Cardiac muscle cell (in vitro differentiated cells and primary cell): ENCODE results near the gene MAFF. TPM values are rescaled to one million over a fixed set of nuclear protein-coding genes. Genes with fewer than 3 reads are reported as not detected.
A peak's percentile ranks its signal among the peaks of the same experiment; 100 is the strongest.

Experiments used
- DNase-seq, 2 donors: peaks; one replicate each; pipeline versions ENCODE4 v3.0.0 to v3.0.0-alpha.2; 2010 to 2017; ENCODE audit warnings: low read depth in 1 of 2, low spot score in 1 of 2
- H3K27ac ChIP-seq: fragments of 200-600 bp; sonication (generic); 2 replicates; pipeline ENCODE4 v1.5.1; 2016
- H3K27me3 ChIP-seq: fragments of 200-600 bp; sonication (generic); 2 replicates; pipeline ENCODE4 v1.6.0; 2016; ENCODE audit warnings: control low read depth
- H3K36me3 ChIP-seq: fragments of 200-600 bp; sonication (generic); 2 replicates; pipeline ENCODE4 v1.5.1; 2016; ENCODE audit warnings: control low read depth
- H3K4me1 ChIP-seq: fragments of 200-600 bp; sonication (generic); 2 replicates; pipeline ENCODE4 v1.8.1; 2017; ENCODE audit warnings: low read depth, mild to moderate bottlenecking, mixed run types
- H3K4me3 ChIP-seq: fragments of 200-600 bp; sonication (generic); 2 replicates; pipeline ENCODE4 v1.5.1; 2016; ENCODE audit warnings: mild to moderate bottlenecking
- H3K9me3 ChIP-seq: fragments of 200-600 bp; sonication (generic); 2 replicates; pipeline ENCODE4 v1.5.1; 2017; ENCODE audit warnings: low read depth, mild to moderate bottlenecking, control low read depth
- polyA plus RNA-seq: library from polyadenylated mRNA; unstranded; fragments of >200 nt; fragmentation: Nextera tagmentation; extraction: Ambion mirVana; gene quantifications from 2 replicates; pipeline ENCODE4 v1.2.1, GENCODE V29; 2016
- total RNA-seq: library from RNA; depleted of rRNA; stranded (reverse); fragments of >200 nt; gene quantifications from 2 replicates; pipeline ENCODE4 v1.2.3, GENCODE V29; 2016
- TF ChIP-seq, protein P1 (sequence below): IDR thresholded peaks from 2 replicates; pipeline ENCODE4 v1.5.1; 2012; ENCODE audit warnings: low read depth, mild to moderate bottlenecking, low read length

MAFF gene
- total and polyA plus RNA-seq, 2 experiments from 2014 or later: 4.1 to 4.3 TPM

DNA sequence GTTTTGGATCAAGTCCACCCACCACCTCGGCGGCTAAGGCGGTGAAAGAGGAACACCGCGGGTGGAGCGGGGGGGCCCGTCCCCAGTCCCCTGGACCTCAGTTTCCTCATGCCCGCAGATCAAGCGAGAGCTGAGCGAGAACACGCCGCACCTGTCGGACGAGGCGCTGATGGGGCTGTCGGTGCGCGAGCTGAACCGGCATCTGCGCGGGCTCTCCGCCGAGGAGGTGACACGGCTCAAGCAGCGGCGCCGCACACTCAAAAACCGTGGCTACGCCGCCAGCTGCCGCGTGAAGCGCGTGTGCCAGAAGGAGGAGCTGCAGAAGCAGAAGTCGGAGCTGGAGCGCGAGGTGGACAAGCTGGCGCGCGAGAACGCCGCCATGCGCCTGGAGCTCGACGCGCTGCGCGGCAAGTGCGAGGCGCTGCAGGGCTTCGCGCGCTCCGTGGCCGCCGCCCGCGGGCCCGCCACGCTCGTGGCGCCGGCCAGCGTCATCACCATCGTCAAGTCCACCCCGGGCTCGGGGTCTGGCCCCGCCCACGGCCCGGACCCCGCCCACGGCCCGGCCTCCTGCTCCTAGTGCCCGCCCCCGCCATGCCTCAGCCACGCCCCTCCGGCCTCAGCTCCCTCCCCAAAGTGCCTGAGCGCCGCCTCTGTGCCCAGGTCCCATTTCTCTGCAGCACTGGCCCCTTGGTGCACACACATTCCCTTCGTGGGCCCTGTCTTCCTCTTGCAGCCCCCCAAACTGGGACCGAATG lies 12.7 kb downstream of the MAFF start:
- no peaks in the 10 kb centered on the region for H3K36me3 ChIP-seq
- H3K9me3 ChIP-seq: no peaks in the 10 kb centered on the region
- peak; percentile 82 to 83 for DNase-seq
- H3K27me3 ChIP-seq: peaks cover 14% of the 10 kb centered on the region
- H3K4me3 ChIP-seq: peak overlapping the region; percentile 34
- TF ChIP-seq, protein P1, sequence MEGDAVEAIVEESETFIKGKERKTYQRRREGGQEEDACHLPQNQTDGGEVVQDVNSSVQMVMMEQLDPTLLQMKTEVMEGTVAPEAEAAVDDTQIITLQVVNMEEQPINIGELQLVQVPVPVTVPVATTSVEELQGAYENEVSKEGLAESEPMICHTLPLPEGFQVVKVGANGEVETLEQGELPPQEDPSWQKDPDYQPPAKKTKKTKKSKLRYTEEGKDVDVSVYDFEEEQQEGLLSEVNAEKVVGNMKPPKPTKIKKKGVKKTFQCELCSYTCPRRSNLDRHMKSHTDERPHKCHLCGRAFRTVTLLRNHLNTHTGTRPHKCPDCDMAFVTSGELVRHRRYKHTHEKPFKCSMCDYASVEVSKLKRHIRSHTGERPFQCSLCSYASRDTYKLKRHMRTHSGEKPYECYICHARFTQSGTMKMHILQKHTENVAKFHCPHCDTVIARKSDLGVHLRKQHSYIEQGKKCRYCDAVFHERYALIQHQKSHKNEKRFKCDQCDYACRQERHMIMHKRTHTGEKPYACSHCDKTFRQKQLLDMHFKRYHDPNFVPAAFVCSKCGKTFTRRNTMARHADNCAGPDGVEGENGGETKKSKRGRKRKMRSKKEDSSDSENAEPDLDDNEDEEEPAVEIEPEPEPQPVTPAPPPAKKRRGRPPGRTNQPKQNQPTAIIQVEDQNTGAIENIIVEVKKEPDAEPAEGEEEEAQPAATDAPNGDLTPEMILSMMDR: peak; percentile 9
- peaks cover 10% of the 10 kb centered on the region for H3K4me1 ChIP-seq
- H3K27ac ChIP-seq: no peak overlapping the region

DNA sequence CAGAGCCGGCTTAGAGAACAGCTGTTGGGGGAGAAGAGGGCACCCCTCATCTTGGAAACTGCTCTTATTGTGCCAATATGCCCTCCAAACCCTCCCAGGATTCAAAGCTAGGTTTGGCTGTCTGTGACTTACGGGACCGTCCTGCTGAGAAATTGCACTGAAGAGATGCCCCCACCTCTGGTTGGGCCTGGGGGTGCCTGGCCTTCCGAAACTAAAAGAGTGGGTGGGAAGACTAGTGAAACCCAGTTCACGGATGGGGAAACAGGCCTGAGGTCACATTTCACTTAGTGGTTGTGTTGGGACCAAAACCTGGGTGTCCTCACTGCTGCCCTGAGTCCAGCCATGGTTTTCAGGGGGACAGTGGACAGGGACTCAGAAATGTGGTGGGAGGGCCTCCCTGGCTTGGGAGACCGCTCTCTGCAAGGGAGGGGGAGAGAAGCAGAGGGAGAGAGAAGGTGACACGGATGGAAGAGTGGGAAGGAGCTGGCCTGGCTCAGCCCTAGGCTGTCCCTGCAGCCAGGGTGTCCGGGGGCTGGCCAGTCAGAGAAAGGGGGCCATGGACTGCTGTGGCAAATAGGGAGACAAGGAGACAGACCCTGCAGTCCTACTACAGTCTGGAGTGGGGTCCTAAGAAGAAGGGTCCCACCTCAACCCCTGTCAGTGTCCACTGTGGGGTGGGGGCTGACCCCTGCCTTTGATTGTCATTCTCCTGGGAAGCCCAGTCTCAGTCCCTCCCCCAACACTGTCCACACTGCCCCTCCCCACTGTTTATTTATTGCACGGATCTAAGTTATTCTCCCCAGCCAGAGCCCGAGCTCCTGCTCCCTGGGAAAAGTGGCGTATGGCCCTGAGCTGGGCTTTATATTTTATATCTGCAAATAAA lies 13.6 kb downstream of the MAFF start:
- Histone ChIP-seq H3K4me1 (peaks cover 10% of the 10 kb centered on the region), H3K27ac (no peak overlapping the region), H3K27me3 (peaks cover 14% of the 10 kb centered on the region), H3K9me3 (no peaks in the 10 kb centered on the region), H3K4me3 (no peak overlapping the region), H3K36me3 (no peaks in the 10 kb centered on the region)
- TF ChIP-seq, protein P1: no peak
- DNase-seq: no peak

DNA sequence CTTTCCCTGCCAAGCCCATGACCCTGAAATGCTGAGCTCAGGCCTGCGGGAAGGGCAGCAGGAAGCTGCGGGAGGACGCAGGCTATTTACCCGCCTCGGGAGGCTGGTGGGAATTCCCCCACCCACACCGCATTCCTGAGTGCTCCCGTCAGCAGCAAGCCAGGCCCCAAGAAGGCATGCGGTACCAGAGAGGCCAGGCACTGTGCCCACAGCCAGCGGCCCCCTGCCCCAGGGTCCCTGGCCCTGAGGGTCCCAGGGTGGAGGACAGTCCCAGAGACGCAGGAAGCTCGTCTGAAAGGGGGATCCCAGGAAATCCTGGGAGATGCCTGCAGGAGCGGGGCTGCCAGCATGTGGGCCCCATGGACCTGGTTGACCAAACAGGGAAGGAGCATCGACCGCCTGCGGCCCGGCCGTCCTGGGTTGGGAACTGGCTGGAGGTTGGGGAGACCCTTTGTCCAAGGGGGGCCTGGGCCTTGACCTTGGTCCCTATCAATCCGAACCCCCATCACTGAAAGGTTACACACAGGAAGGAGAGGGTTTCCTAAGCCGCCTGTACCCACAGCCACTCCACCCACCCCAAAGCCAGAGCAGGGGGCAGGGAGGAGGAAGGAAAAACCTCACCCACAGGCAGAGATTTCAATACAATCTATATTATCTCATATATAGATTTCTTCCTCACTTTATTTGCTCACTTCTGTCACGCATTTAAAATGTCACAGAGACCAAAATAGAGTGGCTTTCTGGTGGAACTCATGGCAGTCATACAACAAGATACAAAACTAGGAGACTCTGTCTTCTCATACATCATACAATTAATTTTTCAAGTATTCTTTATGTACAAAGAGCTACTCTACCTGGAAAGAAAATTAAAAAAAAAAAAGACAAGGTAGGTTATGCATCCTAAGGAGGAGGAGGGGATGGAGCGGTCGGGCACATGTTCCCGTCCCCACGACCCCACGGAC lies 17.1 kb downstream of the MAFF start:
- Histone ChIP-seq H3K9me3 (no peaks in the 10 kb centered on the region), H3K4me3 (no peak overlapping the region), H3K4me1 (peaks cover 10% of the 10 kb centered on the region), H3K27ac (peak overlapping the region; percentile 80), H3K36me3 (no peaks in the 10 kb centered on the region), H3K27me3 (peaks cover 6% of the 10 kb centered on the region)
- peak; percentile 65 to 95 for DNase-seq
- TF ChIP-seq, protein P1: no peak

DNA sequence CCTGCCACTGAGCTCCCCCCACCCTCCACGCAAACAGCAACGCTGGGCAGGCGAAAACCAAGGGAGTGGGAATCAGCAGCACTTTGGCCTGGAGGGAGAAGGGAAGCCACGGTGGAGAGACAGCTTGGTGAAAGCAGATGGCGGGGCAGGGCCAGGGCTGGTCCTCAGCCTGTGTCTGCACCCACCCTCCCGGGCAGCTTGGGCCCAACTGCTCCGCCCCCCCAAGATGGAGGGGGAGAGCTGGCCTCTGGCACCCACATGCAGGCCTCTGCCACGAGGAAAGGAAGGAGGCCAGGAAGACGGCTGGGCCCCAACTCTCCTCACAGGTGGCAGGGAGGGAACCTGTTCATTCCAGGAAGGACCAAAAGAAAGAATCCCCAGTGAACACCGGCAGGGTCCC lies 17.8 kb downstream of the MAFF start:
- Histone ChIP-seq H3K4me1 (peaks cover 6% of the 10 kb centered on the region), H3K27me3 (no peaks in the 10 kb centered on the region), H3K9me3 (no peaks in the 10 kb centered on the region), H3K36me3 (peaks cover under 1% of the 10 kb centered on the region), H3K4me3 (no peak overlapping the region), H3K27ac (no peak overlapping the region)
- DNase-seq: no peak
- TF ChIP-seq, protein P1: no peak

DNA sequence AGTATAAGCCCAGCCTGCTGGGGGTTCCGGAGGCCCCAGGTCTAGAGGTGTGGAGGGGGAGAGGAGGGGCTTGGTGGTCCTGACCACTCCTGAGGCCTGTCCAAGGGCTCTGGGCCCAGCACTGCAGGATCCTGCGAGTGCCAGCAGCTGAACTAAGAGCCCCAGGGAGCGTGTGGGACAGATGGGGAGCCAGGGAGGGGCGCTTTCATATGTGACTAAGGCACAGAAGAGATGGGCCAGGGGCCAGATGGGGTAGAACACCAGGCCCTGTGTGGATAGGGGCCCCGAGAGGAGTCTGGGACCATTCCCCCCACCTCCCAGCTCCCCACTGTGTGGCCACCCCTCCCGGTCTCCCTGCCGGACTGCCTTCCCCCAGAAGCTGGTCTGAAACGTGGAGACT lies 18.4 kb downstream of the MAFF start:
- no peak overlapping the region for H3K27ac ChIP-seq
- DNase-seq: no peak
- H3K4me3 ChIP-seq: no peak overlapping the region
- H3K9me3 ChIP-seq: no peaks in the 10 kb centered on the region
- TF ChIP-seq, protein P1: no peak
- no peaks in the 10 kb centered on the region for H3K27me3 ChIP-seq
- H3K4me1 ChIP-seq: peaks cover 6% of the 10 kb centered on the region
- peaks cover 5% of the 10 kb centered on the region for H3K36me3 ChIP-seq
